ENCODE data around the gene ACOX3. TPM values are rescaled to one million over a fixed set of nuclear protein-coding genes. Genes with fewer than 3 reads are reported as not detected.

Gene ACOX3
- total and polyA plus RNA-seq, 9 of the 15 experiments (the other 6 are each of a cell fraction or from before 2014, with no cell fraction given), result 0.68 to 7.3 (median 3.7) TPM

- H3K27me3 ChIP-seq (ENCODE audit: control insufficient read depth in 2 of 2, insufficient read depth in 2 of 2, low read length in 2 of 2), result no peaks in the 10 kb centered on the region
- 96% methylated on average over 6 of the region's 6 CpGs for WGBS (ENCODE audit: insufficient coverage, low coverage, missing lambda C conversion rate)
- TF ChIP-seq FOXO4 (CRISPR knock-in tag; IDR thresholded peaks at IDR 0.05) (no peak), ZNF134 (CRISPR knock-in tag; conservative IDR thresholded peaks at IDR 0.05) (no peak), NR2C1 (IDR thresholded peaks at IDR 0.05) (no peak), NR2C1 (tag; IDR thresholded peaks at IDR 0.05) (no peak), COPS2 (conservative IDR thresholded peaks at IDR 0.05) (no peak), XRCC4 (IDR thresholded peaks at IDR 0.05; ENCODE audit: extremely low read depth, insufficient read depth, insufficient read length) (no peak), ARID2 (IDR thresholded peaks at IDR 0.05) (no peak), MNT (conservative IDR thresholded peaks at IDR 0.05) (no peak), CREB3L1 (IDR thresholded peaks at IDR 0.05; ENCODE audit: borderline replicate concordance, low read depth) (no peak)
- intact Hi-C loops (cut with micrococcal nuclease) (no loop called here), in situ Hi-C loops (cut with MboI) (loop anchor here (5.0 kb wide), 1 partner anchor 136 kb away; no protein-coding TSS in a partner anchor)
- H3K9ac ChIP-seq (ENCODE audit: insufficient read depth in 1 of 2, low read depth in 2 of 2, low read length in 2 of 2), result no peak overlapping the region
- ATAC-seq (no peak), FAIRE-seq (no peak), DNase-seq (ENCODE audit: extremely low read depth in 1 of 4, low spot score in 3 of 4) (no peak)
- no peaks in the 10 kb centered on the region for H4K20me1 ChIP-seq (replicated peaks; ENCODE audit: control insufficient read depth, insufficient read depth, low read length)
- H3K4me1 ChIP-seq (replicated peaks in 1 of 2; ENCODE audit: control insufficient read depth in 2 of 2, insufficient read depth in 2 of 2, low read length in 2 of 2), result 0 out of 5 replicates have a peak, but pooled peaks cover 0 to under 1% of the 10 kb centered on the region in 2 experiments
- no peak overlapping the region for H3K27ac ChIP-seq (ENCODE audit: extremely low read depth, low read depth, low read length)
- no peak overlapping the region for H3K4me3 ChIP-seq
- peaks cover 61% of the 10 kb centered on the region; the same call in 2 of the 3 replicates for H3K36me3 ChIP-seq (ENCODE audit: control insufficient read depth, insufficient read depth, low read length)
- BruUV-seq (replicated peaks), result no TSS peak
- H3K9me3 ChIP-seq (replicated peaks; ENCODE audit: control insufficient read depth, insufficient read depth, low read depth, low read length), result no peaks in the 10 kb centered on the region
- no peak overlapping the region for H2AFZ ChIP-seq (ENCODE audit: low read depth, low read length)
- ChIA-PET CTCF (ENCODE audit: low intra/inter-chr PET ratio) (no interaction called here), POLR2A (no interaction called here)
- no peaks in the 10 kb centered on the region for H3K9me1 ChIP-seq (ENCODE audit: control insufficient read depth, insufficient read depth, low read length)
- H3K79me2 ChIP-seq (ENCODE audit: control insufficient read depth, insufficient read depth, low read length), result no peaks in the 10 kb centered on the region
- no peak overlapping the region for H3K4me2 ChIP-seq (ENCODE audit: insufficient read depth, low read length)
Observed at GRCh38 chr4:8461086-8461485, 20.6 kb upstream of the ACOX3 start.

All from K562 (cell line).